Fibroblast of pulmonary artery (primary cell): Measurements from ENCODE around the gene ABCB11.

Experiments used
- DNase-seq: peaks from one replicate; pipeline ENCODE4 v3.0.0-alpha.2; 2010; ENCODE audit warnings: low read depth
- H3K4me3 ChIP-seq: replicated peaks from 2 replicates; pipeline ENCODE4 v1.5.1; 2011; ENCODE audit warnings: low read depth, mild to moderate bottlenecking, control low read depth, low read length, moderate library complexity
- TF ChIP-seq, protein P1 (sequence below): IDR thresholded peaks from 2 replicates; pipeline ENCODE4 v1.5.1; 2011; ENCODE audit warnings: mild to moderate bottlenecking, control low read depth, low read length, inconsistent platforms; ENCODE audit errors: missing control alignments

ABCB11 gene

GRCh38 chr2:168992026-168992425 is 39.1 kb downstream of the ABCB11 start:
- peak; percentile 46 for DNase-seq
- H3K4me3 ChIP-seq: no peak overlapping the region
- TF ChIP-seq, protein P1, sequence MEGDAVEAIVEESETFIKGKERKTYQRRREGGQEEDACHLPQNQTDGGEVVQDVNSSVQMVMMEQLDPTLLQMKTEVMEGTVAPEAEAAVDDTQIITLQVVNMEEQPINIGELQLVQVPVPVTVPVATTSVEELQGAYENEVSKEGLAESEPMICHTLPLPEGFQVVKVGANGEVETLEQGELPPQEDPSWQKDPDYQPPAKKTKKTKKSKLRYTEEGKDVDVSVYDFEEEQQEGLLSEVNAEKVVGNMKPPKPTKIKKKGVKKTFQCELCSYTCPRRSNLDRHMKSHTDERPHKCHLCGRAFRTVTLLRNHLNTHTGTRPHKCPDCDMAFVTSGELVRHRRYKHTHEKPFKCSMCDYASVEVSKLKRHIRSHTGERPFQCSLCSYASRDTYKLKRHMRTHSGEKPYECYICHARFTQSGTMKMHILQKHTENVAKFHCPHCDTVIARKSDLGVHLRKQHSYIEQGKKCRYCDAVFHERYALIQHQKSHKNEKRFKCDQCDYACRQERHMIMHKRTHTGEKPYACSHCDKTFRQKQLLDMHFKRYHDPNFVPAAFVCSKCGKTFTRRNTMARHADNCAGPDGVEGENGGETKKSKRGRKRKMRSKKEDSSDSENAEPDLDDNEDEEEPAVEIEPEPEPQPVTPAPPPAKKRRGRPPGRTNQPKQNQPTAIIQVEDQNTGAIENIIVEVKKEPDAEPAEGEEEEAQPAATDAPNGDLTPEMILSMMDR: no peak

DNA sequence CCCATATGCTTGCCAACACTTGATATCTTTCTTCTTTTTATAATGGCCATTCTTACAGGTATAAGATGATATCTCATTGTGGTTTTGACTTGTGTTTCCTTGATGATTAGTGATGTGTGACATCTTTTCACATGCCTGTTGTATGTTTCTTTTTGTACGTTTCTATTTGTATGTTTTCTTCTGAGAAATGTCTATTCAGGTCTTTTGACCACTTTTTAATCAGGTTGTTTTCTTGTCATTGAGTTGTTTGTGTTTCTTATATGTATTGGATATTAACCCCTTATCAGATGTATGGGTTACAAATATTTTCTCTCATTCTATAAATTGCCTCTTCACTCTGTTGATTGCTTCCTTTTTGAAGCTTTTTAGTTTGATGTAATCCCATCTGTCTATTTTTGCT is 42.4 kb downstream of the ABCB11 start:
- DNase-seq: no peak
- TF ChIP-seq, protein P1: no peak
- no peak overlapping the region for H3K4me3 ChIP-seq

- no peak overlapping the region for H3K4me3 ChIP-seq
- TF ChIP-seq, protein P1: no peak
- DNase-seq: no peak
Observed at GRCh38 chr2:168986398-168986943, 44.7 kb downstream of the ABCB11 start.

- no peak for DNase-seq
- H3K4me3 ChIP-seq: no peak overlapping the region
- TF ChIP-seq, protein P1: no peak
Observed at GRCh38 chr2:168981651-168982050, 49.5 kb downstream of the ABCB11 start.

DNA sequence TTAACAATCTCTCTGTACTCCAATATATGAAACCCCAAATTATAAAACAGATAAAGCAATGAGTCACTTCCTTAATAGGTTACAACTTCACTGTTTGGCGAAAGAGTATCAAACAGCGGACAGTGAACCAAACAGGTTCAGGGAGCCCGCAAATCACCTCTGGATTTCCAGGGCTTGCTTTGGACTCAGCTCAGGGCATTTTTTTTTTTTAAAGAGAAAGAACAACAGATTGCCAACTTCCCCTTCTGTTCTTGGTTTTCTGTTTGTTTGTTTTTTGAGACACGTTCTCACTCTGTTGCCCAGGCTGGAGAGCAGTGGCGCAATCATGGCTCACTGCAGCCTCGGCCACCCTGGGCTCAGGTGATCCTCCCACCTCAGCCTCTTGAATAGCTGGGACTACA is 52.7 kb downstream of the ABCB11 start:
- TF ChIP-seq, protein P1: no peak
- no peak overlapping the region for H3K4me3 ChIP-seq
- DNase-seq: no peak

- no peak overlapping the region for H3K4me3 ChIP-seq
- TF ChIP-seq, protein P1: no peak
- no peak for DNase-seq
Observed at GRCh38 chr2:168977608-168978007, 53.5 kb downstream of the ABCB11 start.

DNA sequence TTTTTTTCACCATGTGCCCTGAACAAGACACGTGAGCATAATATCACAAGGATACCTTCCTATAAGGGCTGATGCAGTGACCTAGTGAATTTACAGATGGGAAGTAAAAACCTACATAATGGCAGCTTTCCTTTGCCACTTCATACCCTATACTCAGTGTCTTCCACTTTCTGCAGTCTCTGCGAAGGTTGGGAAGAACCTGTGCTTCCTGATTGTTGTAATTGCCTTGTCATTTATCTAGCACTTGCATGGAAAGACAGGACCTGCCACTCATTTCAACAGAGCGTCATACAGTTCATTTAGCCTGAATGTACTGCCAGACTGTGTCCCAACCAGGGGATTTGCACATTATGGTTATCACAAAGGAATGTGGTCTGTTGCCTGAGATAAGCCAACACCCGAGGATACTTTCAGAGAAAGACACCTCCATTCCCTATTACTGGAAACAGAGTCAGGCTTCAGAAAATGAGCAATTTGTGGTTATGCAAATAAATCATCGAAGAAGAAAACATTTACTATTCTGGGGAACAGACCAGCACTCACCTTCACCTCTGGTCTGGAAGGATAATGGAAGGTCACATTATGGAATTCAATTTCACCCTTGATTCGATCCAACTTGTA is 55.0 kb downstream of the ABCB11 start:
- TF ChIP-seq, protein P1: no peak
- DNase-seq: no peak
- no peak overlapping the region for H3K4me3 ChIP-seq
